CD4-positive, alpha-beta T cell treated with Interleukin-1 beta for 1 hour (primary cell): ENCODE results near the gene DNAI1.

Experiments
- DNase-seq, 2 donors: peaks; one replicate each; pipeline ENCODE4 v3.0.0-alpha.2; 2020 to 2022

DNAI1 gene

GRCh38 chr9:34491596-34491995 is 33.0 kb downstream of the DNAI1 start:
- no peak for DNase-seq

GRCh38 chr9:34492051-34492450 is 33.4 kb downstream of the DNAI1 start:
- no peak for DNase-seq

DNA sequence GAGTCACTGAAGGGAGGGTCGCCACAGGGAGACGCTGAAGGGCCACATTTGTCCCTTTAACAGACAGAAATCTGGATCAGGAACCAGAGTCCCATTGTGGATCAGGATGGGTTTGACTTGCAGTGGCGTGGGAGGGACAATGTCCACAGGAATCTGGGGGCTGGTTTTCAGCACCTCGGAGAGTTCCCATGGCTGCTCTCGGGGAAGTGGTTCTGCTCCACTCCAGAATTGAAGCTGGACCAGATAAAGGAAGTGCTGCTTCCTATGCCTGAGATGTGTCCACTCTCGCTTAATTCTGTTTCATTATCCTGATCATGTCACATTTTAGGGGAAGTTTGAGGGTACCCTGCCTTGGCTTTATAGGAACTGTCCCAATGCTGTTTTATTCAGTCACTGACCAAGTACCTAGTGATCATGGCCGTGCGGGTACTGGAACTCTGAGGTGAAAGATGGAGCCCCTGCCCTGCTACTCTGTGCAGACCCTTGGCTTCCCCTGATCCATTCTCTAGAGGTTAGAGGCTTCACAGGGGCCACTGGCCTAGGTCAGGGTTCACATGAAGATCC is 35.4 kb downstream of the DNAI1 start:
- DNase-seq = peak; percentile 3 to 10

- DNase-seq = no peak
These were observed 37.6 kb downstream of the DNAI1 start for GRCh38 chr9:34496149-34496712.

GRCh38 chr9:34498553-34498952 is 39.9 kb downstream of the DNAI1 start:
- no peak for DNase-seq

- no peak for DNase-seq
These were observed 40.5 kb downstream of the DNAI1 start for GRCh38 chr9:34499076-34499475.

DNA sequence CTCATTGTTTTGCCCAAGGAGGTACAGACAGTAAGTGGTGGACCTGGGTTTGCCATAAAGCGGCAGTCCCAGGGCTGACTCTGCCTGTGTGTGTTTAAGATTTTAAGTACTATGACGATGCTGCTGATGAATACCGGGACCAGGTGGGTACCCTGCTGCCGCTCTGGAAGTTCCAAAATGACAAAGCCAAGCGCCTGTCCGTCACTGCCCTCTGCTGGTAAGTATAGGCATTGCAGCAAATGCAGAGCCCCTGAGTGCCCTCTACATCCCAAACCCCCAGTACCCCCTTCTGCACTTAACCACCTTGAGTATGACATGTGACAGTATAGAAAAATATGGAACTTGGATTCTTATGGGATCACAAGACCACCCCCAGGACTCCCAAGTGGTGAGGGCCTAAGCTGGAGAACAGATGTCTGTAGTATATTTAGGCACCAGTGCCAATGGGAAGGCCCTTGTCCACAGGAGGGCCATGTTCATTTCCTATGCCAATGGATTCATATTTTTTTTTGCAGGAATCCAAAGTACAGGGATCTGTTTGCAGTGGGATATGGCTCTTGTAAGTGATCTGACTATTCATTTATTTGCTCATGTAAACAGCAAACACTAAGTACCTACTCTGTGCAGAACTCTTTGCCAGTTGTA is 42.1 kb downstream of the DNAI1 start:
- peak; percentile 57 to 67 for DNase-seq

GRCh38 chr9:34501372-34501771 is 42.8 kb downstream of the DNAI1 start:
- no peak for DNase-seq

DNA sequence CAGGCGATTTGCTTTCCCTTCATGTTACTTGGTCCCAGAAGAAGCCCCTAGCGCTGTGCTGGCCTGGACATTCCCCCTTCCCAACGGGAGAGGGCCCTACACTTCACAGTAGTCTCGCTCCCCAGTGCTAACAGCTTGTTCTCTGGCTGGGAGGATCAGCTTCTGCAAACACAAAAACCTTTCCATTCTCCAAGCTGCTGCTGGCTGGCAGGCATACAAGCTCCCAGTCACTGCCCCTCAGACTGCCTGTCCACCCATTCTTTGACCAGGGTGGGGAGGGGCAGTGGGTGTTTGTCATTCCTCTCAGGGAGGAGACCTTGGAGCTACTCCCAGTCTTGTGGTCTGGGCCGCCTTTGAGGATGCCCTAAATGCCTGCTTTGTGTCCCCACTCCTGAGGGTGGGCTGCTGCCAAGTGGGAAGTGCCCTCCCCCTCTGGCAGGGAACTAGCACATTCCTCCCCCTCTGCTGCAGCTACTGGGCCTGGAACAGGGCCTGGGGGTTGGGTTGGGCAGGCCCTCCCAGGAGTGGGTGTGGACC is 43.4 kb downstream of the DNAI1 start:
- no peak for DNase-seq

DNA sequence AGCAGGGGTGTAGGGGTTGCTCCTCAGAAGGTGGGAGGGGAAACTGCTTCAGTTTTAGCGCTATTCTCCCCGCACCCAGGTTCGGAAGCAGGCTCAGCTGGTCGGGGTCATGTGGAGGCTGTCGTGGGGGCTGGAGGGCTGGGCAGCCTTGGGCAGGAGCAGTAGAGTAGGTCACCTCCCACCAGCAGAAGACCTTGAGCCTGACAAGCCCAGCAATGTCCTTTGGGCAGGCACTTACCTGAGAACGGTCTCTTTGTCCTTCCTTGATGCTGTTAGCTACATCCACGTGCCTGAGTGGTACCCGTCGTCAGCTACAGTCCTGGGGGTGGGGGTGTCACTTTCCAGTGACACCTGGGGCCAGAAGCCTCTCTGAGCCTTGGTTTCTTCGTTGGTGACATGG is 43.9 kb downstream of the DNAI1 start:
- no peak for DNase-seq

DNA sequence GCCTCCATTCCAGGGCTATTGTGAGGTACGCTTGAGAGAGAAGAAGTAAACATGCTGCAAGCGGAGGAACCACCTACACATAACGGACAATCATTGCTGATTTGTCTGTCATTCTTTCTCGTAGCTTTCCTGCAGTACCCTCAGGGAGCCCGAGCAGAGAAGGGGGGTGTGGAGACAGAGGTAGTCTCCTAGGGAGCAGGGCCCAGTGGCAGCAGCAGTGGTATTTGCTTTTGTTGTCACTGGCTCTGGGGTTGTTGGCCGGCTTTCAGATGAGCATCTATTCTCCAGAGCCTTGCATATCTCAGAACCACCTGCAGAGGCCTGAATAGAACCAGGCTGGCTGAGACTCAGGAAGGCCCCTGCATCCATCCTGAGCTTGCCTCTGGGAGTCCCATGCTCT is 44.3 kb downstream of the DNAI1 start:
- no peak for DNase-seq

DNA sequence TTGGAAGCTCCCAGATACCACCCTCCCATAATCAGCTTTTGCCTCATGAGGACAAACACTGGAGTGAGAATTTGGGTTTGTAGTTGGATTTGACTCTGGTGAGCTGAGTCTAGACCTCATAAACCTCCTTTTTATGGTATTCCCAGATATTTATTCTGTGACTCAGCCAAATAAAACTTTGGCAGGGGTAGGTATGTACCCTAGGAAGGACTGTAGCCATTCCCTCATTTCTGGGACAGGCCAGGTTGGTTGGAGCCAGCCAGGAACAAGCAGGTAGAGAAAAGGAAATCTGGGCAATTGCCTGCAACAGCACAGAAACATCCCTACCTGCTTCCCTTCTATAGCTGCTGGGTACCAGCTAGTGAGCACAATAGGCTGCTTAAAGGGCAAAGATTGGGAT is 44.8 kb downstream of the DNAI1 start:
- no peak for DNase-seq

DNA sequence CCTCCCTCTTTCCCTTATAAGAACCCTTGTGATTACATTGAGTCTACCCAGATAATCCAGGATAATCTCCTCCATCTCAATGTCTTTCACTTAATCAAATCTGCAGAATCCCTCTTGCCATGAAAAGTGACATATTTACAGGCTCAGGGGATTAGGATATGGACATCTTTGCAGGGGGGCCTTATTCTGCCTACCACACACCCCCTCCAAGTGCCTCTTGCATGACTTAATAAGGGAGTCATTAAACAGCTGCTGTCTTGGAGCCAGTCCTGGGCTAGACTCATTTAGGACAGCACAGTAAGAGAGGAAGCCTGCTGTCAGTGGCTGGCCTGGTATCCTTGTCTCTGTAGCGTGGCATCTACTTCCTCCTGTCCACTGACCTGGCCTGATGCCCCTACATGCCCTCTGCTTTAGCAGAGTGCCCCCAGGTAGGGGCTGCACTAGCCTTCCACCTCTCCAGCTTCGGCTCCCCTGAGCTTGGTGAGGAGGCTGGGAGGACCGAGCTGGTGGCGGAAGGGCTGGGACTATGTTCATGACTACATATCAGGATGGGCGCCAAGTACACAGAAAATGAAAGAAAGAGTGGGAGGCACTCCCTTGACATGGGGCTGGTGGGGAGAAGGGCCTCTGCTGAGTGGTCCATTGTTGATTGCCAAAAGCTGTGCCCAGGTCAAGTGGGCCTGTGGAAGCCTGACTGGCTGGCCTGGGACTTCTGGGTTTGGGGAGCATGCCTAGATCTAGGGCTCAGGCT is 46.9 kb downstream of the DNAI1 start:
- no peak for DNase-seq

GRCh38 chr9:34506623-34507022 is 48.0 kb downstream of the DNAI1 start:
- no peak for DNase-seq

DNA sequence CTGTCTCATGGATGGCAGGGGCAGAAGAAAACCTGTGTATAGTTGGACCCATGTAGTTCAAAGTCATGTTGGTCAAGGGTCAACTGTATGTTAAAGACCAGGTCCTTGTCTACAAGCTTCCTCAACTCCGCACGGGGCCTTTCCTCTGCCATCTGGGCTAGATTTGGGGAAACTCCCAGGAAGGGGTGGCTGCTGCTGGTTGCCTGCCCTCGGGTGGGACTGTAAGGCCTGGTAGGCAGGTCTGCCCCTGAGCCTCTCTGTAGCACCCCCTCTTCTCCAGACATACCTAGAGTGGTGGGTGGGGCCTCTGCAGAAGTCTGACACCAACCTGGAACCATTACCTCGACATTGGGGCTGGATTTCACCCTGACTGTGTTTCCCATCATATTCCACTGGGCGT is 49.0 kb downstream of the DNAI1 start:
- no peak for DNase-seq

DNA sequence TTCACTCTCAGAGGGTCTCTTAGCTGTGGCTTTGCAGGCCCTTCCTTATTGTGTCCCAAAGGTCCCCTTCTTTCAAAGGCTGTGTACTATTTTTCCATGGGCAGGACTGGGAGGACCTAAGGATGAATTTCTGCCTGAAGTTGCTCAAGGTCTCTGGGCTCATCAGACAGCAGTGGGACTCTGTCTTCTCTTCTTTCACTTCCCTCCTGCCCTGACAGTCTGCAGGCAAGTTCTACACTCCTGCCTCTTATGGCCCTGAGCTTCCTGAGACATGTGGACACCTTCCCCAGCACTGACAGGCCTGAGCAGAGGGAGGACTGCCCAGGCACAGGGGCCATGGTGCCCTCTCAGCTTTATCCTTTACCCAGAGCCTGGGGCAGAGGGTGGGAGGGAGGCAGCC is 49.4 kb downstream of the DNAI1 start:
- DNase-seq = no peak

- DNase-seq = no peak
These were observed 49.9 kb downstream of the DNAI1 start for GRCh38 chr9:34508463-34508862.

DNA sequence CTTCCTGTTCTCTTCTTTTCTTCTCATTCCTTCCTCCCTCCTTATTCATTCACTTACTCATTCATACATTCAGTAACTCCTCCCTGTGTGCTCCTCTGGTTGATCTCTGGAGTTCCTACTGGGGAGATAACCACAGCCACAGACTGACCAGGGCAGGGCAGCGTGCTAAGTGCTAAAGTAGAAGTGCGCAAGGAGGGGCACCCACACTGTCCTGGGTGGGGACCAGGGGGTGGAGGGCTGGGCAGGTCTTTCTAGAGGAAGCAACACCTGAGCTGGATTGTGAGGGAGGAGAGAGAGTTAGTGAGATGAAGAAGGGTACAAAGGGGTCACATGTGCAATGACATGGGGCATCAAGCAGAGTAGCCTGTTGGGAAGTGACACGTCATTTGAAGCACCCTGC is 50.3 kb downstream of the DNAI1 start:
- no peak for DNase-seq

DNA sequence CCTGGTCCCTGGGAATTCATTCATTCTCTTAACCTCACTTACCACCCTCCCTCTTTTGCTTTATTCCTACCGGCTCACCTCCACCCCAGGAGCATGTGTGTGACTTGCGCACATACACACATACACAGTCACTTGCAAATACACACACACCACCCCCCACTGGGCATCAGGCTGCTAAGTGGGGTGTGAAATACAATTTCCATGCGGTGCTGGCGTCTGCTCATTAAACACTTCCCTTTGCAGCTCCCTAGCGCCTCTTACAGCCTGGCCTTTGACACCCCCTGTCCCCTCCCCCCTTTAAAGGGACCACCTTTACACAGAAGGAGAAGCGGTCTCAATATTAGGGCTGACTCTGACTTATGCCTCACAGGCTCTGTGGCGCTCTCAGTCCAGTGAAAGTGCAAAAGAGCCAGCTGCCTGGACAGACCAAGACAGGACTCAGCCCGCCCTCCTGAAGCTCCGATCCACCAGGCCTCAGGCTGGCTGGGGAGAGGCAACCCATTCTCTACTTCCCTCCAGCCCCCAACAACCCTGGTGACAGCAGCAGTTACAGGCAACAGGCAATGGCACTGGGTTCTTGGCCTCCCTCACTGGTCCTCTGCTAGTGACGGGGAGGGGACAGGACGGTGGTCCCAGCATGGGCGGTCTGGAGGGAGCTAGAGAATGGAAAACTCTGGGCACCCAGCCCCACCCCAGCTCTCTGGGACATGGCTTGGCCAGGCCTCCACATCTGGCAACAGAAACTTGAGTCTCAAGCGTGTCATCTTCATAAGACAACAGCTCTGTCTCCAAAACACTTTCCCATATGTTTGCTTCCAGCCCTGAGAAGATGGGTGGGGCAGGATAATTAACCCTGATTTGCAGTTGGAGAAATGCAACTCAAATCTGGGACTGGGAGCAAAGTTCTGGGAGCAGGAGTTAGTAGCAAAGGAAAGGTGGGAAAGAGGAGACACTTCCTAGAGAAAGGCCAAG is 52.2 kb downstream of the DNAI1 start:
- no peak for DNase-seq

DNA sequence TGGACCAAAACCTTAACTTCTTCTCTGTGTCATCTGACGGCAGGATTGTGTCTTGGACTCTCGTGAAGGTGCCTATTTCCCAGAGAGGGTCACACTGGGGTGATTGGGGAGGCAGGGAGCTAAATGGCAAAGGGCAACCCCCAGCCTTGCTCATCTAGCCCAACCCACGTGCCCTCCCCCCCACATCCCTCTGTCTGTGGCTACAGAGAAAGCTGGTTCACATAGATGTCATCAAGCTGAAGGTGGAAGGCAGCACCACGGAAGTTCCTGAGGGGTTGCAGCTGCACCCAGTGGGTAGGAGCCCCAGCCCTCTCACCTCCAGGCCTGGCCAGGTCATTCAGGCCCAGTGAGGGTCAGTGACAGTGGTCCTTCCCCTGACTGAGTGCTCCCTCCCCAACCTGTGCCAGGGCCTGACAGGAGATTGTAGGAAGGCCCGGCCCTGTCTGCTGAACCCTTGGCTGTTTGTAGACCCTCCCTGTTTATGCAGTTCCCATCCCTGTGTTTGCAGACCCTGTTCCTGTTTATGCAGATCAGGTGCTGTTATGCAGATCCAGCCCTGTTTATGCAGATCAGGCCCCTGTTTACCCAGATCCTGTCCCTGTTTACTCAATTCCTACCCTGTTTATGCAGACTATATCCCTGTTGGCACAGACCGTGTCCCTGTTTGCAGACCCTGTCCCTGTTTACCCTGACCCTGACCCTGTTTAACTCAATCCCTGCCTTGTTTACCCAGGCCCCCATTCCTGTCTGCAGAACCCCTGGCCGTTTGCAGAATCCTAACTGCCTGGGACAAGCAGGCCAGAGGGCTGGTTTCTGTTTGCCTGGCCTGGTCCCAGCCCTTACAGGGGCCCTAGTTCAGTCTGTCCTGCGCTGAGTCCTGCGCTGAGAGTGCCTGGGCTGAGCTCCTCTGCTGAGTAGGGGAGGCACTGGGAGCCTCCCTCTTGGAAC is 53.8 kb downstream of the DNAI1 start:
- no peak for DNase-seq

DNA sequence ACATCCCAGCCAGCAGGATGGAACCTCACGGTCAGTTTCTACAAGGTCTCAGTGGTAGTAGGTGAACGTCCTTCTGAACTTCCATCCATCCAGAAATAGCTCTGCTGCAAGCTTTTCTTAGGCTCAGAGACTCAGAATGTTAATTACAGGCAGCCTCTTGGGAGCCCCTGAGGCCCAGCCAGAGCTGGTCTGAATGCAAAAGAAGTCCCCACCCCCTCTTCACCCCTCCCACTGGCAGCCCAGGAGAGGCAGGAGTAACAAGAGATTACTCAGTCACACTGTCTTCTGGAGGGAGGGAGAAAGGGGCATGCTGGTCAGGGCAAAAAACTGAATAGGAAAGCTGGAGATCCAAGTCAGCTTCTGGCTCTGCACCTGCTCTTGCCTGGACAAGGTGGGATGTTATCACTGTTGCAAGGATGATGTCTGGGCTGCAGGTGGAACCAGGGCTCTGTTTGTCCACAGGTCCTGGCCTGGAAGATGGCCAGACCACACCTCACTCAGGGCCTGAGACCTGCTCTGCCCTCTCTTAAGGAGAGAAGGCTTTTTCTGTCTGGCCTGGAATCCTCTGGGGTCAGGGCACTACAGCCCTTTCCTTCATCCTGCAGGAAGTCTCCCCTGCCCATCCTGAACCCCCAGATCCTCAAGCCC is 55.1 kb downstream of the DNAI1 start:
- DNase-seq = no peak
